ENCODE data around the gene AMIGO2. TPM values are rescaled to one million over a fixed set of nuclear protein-coding genes. Genes with fewer than 3 reads are reported as not detected.
A peak's percentile ranks its signal among the peaks of the same experiment; 100 is the strongest.

The AMIGO2 gene
- total RNA-seq, 1 donor: 8.0 TPM

DNA sequence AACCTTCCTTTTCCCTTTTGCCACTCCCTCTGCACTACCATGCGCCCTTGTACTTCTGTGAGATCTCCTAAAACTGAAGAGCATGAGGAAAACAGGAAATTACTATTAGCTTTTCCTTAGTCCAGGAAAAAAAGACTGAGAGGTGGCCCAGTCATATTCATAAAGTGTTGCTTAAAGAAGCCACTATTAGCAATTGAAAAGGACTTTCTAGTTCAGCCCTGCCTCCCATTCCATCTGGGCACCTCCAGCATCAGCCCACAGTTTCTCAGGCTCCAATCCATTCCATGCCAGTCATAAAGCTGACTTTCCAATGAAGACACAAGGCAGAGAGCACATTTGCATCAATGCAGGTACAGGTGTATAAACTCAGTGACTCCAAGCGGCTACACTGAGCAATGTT, 19.9 kb upstream of the AMIGO2 start:
- H3K4me3 ChIP-seq (ENCODE audit: insufficient read depth, low read length): no peak overlapping the region
- TF ChIP-seq, protein P1, sequence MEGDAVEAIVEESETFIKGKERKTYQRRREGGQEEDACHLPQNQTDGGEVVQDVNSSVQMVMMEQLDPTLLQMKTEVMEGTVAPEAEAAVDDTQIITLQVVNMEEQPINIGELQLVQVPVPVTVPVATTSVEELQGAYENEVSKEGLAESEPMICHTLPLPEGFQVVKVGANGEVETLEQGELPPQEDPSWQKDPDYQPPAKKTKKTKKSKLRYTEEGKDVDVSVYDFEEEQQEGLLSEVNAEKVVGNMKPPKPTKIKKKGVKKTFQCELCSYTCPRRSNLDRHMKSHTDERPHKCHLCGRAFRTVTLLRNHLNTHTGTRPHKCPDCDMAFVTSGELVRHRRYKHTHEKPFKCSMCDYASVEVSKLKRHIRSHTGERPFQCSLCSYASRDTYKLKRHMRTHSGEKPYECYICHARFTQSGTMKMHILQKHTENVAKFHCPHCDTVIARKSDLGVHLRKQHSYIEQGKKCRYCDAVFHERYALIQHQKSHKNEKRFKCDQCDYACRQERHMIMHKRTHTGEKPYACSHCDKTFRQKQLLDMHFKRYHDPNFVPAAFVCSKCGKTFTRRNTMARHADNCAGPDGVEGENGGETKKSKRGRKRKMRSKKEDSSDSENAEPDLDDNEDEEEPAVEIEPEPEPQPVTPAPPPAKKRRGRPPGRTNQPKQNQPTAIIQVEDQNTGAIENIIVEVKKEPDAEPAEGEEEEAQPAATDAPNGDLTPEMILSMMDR (IDR thresholded peaks at IDR 0.05; ENCODE audit: extremely low read depth, low read depth, low read length): no peak
- peaks cover 50% of the 10 kb centered on the region for H3K4me1 ChIP-seq (ENCODE audit: insufficient read depth, low read length)
- H3K36me3 ChIP-seq (ENCODE audit: insufficient read depth, low read length): no peaks in the 10 kb centered on the region
- no peaks in the 10 kb centered on the region for H3K79me2 ChIP-seq (ENCODE audit: insufficient read depth, low read length)
- H3K9me3 ChIP-seq (ENCODE audit: low read depth, low read length): no peaks in the 10 kb centered on the region
- no peak overlapping the region for H2AFZ ChIP-seq (ENCODE audit: low read length)
- H3K27me3 ChIP-seq (ENCODE audit: insufficient read depth, low read length): no peaks in the 10 kb centered on the region
- H4K20me1 ChIP-seq (ENCODE audit: insufficient read depth, low read length): no peaks in the 10 kb centered on the region
- no peak for DNase-seq (ENCODE audit: insufficient read length, low spot score, missing footprints)
- H3K27ac ChIP-seq (ENCODE audit: low read depth, low read length): no peak overlapping the region
- H3K4me2 ChIP-seq (ENCODE audit: insufficient read depth, low read length): no peak overlapping the region

DNA sequence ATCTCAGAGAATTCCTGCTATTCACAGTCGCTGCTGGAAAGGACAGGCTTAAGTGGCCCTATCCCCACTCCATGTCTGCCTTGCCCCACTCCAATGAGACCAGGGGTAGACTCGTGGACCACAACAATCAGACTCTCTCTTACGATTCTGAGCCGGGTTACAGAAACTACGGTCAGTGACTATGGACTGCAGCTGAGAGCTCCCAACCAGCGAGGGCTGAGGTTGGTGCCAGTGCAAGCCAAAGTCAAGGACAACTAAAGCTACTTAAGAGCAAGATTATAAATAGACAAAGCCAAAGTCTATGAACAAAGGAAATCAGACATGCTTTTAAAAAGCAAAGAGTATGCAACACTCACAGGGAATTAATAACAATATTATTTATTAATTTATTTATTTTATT, 18.3 kb upstream of the AMIGO2 start:
- H3K79me2 ChIP-seq (ENCODE audit: insufficient read depth, low read length): no peaks in the 10 kb centered on the region
- TF ChIP-seq, protein P1 (IDR thresholded peaks at IDR 0.05; ENCODE audit: extremely low read depth, low read depth, low read length): no peak
- no peaks in the 10 kb centered on the region for H3K36me3 ChIP-seq (ENCODE audit: insufficient read depth, low read length)
- peak overlapping the region; percentile 46 for H3K4me2 ChIP-seq (ENCODE audit: insufficient read depth, low read length)
- H2AFZ ChIP-seq (ENCODE audit: low read length): peak overlapping the region; percentile 44
- no peaks in the 10 kb centered on the region for H3K9me3 ChIP-seq (ENCODE audit: low read depth, low read length)
- no peaks in the 10 kb centered on the region for H3K27me3 ChIP-seq (ENCODE audit: insufficient read depth, low read length)
- H4K20me1 ChIP-seq (ENCODE audit: insufficient read depth, low read length): no peaks in the 10 kb centered on the region
- peaks cover 52% of the 10 kb centered on the region for H3K4me1 ChIP-seq (ENCODE audit: insufficient read depth, low read length)
- no peak overlapping the region for H3K4me3 ChIP-seq (ENCODE audit: insufficient read depth, low read length)
- peak overlapping the region; percentile 83 for H3K27ac ChIP-seq (ENCODE audit: low read depth, low read length)
- no peak for DNase-seq (ENCODE audit: insufficient read length, low spot score, missing footprints)

DNA sequence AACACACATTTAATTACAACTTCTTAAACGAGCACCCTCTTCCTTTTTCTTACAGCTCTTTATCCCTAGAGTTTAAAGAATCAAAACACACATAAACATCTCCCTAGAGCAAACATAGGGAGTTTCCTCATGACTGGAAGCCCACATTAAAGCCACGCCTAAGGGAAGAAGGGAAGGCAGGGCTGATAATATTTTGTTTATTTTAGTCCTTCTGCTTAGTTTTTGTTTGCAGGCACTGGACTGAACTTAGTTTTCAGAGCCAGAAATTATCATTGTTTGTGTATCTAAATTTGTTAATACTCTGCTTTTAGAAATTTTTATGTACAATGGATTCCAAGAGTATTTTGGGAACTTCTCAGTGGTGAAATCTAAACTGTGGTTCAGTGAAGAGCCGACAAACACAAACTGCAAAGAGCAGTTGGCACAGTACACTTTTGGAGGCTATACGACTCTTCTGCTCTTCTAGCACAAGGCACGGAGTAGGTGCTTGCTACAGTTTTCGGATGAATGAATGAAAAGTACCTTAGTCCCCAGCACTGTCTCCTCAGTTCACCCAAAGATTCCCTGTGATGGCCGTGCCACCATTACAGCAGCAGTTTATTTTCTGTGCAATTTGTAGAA, 17.6 kb upstream of the AMIGO2 start:
- H3K27me3 ChIP-seq (ENCODE audit: insufficient read depth, low read length): no peaks in the 10 kb centered on the region
- no peaks in the 10 kb centered on the region for H3K9me3 ChIP-seq (ENCODE audit: low read depth, low read length)
- H3K4me3 ChIP-seq (ENCODE audit: insufficient read depth, low read length): no peak overlapping the region
- peaks cover 51% of the 10 kb centered on the region for H3K4me1 ChIP-seq (ENCODE audit: insufficient read depth, low read length)
- H3K4me2 ChIP-seq (ENCODE audit: insufficient read depth, low read length): peak overlapping the region; percentile 46
- no peaks in the 10 kb centered on the region for H4K20me1 ChIP-seq (ENCODE audit: insufficient read depth, low read length)
- TF ChIP-seq, protein P1 (IDR thresholded peaks at IDR 0.05; ENCODE audit: extremely low read depth, low read depth, low read length): no peak
- no peaks in the 10 kb centered on the region for H3K36me3 ChIP-seq (ENCODE audit: insufficient read depth, low read length)
- no peak for DNase-seq (ENCODE audit: insufficient read length, low spot score, missing footprints)
- H2AFZ ChIP-seq (ENCODE audit: low read length): peak overlapping the region; percentile 44
- H3K79me2 ChIP-seq (ENCODE audit: insufficient read depth, low read length): no peaks in the 10 kb centered on the region
- H3K27ac ChIP-seq (ENCODE audit: low read depth, low read length): peak overlapping the region; percentile 83

DNA sequence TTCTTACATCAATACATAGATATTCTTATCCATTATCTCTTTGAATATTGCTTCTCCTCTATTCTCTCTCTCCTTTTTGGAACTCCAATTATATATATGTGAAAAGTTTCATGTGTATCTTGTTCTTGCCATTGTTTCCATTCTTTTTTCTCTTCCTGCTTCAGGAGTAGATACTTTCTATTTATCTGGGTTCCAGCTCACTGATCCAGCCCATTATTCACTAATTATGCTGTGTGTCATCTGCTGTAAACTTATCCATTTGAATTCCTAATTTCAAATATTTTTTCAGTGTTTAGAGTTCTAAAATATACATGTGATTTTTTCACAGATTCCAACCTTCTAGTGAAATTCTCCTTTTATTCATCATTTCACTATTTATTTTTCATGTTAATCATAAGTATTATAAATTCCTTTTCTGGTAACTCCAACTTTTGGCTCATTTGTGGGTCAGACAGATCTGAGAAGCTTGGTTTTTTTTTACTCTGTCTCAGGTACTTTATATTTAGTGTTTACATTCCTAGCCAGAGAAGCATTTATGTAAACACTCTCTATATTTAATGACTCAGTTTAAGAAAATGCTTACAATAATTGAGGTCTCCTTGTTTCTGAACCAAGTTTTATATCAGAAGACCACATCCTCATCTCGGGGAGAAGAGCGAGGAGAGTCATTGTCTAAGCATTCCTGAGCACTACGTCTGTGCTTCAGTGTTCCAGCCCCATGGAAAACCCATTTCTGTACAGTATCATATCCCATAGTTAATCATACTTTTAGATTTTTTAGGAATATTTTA, 15.9 kb upstream of the AMIGO2 start:
- Histone ChIP-seq H3K36me3 (ENCODE audit: insufficient read depth, low read length) (no peaks in the 10 kb centered on the region), H3K79me2 (ENCODE audit: insufficient read depth, low read length) (no peaks in the 10 kb centered on the region), H4K20me1 (ENCODE audit: insufficient read depth, low read length) (no peaks in the 10 kb centered on the region), H3K27ac (ENCODE audit: low read depth, low read length) (peak overlapping the region; percentile 83), H3K4me2 (ENCODE audit: insufficient read depth, low read length) (peak overlapping the region; percentile 47), H2AFZ (ENCODE audit: low read length) (no peak overlapping the region), H3K9me3 (ENCODE audit: low read depth, low read length) (no peaks in the 10 kb centered on the region), H3K27me3 (ENCODE audit: insufficient read depth, low read length) (no peaks in the 10 kb centered on the region), H3K4me1 (ENCODE audit: insufficient read depth, low read length) (peaks cover 51% of the 10 kb centered on the region), H3K4me3 (ENCODE audit: insufficient read depth, low read length) (peak overlapping the region; percentile 1)
- TF ChIP-seq, protein P1 (IDR thresholded peaks at IDR 0.05; ENCODE audit: extremely low read depth, low read depth, low read length): no peak
- peak; percentile 23 for DNase-seq (ENCODE audit: insufficient read length, low spot score, missing footprints)

All from osteoblast (primary cell).